ENCODE results near the gene DPH7. TPM values are rescaled to one million over a fixed set of nuclear protein-coding genes. Genes with fewer than 3 reads are reported as not detected.
"Not testable (repeated sequence)": the region's sequence is repeated elsewhere in the genome, so short reads cannot be mapped to it uniquely, and the experiment has no call there.

Gene DPH7
- total RNA-seq, 1 experiment from 2014 or later, result 16.1 TPM

GRCh38 chr9:137580954-137581322 lies 2.2 kb upstream of the DPH7 start:
- no peak for DNase-seq (ENCODE audit: low spot score)

GRCh38 chr9:137580209-137580953 lies 1.7 kb upstream of the DPH7 start:
- no peak for DNase-seq (ENCODE audit: low spot score)

GRCh38 chr9:137579259-137579604 lies 507 bp upstream of the DPH7 start:
- no peak for DNase-seq (ENCODE audit: low spot score)

GRCh38 chr9:137575716-137576411 lies 2.9 kb downstream of the DPH7 start:
- no peak for DNase-seq (ENCODE audit: low spot score)

GRCh38 chr9:137575364-137575715 lies 3.4 kb downstream of the DPH7 start:
- no peak for DNase-seq (ENCODE audit: low spot score)

GRCh38 chr9:137574192-137574591 lies 4.5 kb downstream of the DPH7 start:
- DNase-seq (ENCODE audit: low spot score), result no peak

- no peak for DNase-seq (ENCODE audit: low spot score)
These were observed 8.2 kb downstream of the DPH7 start for GRCh38 chr9:137570566-137570965.

GRCh38 chr9:137569609-137570203 lies 9.0 kb downstream of the DPH7 start:
- DNase-seq (ENCODE audit: low spot score), result no peak

GRCh38 chr9:137568445-137568844 lies 10.3 kb downstream of the DPH7 start:
- DNase-seq (ENCODE audit: low spot score), result not testable (repeated sequence)

- DNase-seq (ENCODE audit: low spot score), result no peak
These were observed 13.8 kb downstream of the DPH7 start for GRCh38 chr9:137564817-137565411.

- DNase-seq (ENCODE audit: low spot score), result no peak
These were observed 14.6 kb downstream of the DPH7 start for GRCh38 chr9:137564134-137564533.

GRCh38 chr9:137558127-137558526 lies 20.6 kb downstream of the DPH7 start:
- no peak for DNase-seq (ENCODE audit: low spot score)

- no peak for DNase-seq (ENCODE audit: low spot score)
These were observed 22.5 kb downstream of the DPH7 start for GRCh38 chr9:137556069-137556838.

- DNase-seq (ENCODE audit: low spot score), result no peak
These were observed 23.5 kb downstream of the DPH7 start for GRCh38 chr9:137555179-137555578.

- DNase-seq (ENCODE audit: low spot score), result no peak
These were observed 24.4 kb downstream of the DPH7 start for GRCh38 chr9:137554349-137554748.

- not testable (repeated sequence) for DNase-seq (ENCODE audit: low spot score)
These were observed 25.1 kb downstream of the DPH7 start for GRCh38 chr9:137553654-137554053.

GRCh38 chr9:137552022-137552768 lies 26.5 kb downstream of the DPH7 start:
- DNase-seq (ENCODE audit: low spot score), result peak; percentile 18

- peak; percentile 79 for DNase-seq (ENCODE audit: low spot score)
These were observed 27.3 kb downstream of the DPH7 start, which contains the start of gene MRPL41 for GRCh38 chr9:137551264-137552021. Gene MRPL41 (plus strand): TSS chr9:137551879. CDS start chr9:137552082, 203 bp downstream.

- not testable (repeated sequence) for DNase-seq (ENCODE audit: low spot score)
These were observed 27.8 kb downstream of the DPH7 start for GRCh38 chr9:137550958-137551263.

- peak; percentile 86 for DNase-seq (ENCODE audit: low spot score)
These were observed 28.5 kb downstream of the DPH7 start, which contains the start of gene PNPLA7 for GRCh38 chr9:137550231-137550621. Gene PNPLA7 (minus strand): TSS chr9:137550402. CDS start chr9:137550197, 205 bp downstream.

All from H4 (cell line).